Femur (tissue), 1 donor: Measurements from ENCODE around the gene KIF26A.
"Not testable (repeated sequence)": the region's sequence is repeated elsewhere in the genome, so short reads cannot be mapped to it uniquely, and the experiment has no call there.

Experiments used
- DNase-seq: peaks from one replicate; pipeline ENCODE4 v3.0.0-alpha.2; 2017

The KIF26A gene

DNA sequence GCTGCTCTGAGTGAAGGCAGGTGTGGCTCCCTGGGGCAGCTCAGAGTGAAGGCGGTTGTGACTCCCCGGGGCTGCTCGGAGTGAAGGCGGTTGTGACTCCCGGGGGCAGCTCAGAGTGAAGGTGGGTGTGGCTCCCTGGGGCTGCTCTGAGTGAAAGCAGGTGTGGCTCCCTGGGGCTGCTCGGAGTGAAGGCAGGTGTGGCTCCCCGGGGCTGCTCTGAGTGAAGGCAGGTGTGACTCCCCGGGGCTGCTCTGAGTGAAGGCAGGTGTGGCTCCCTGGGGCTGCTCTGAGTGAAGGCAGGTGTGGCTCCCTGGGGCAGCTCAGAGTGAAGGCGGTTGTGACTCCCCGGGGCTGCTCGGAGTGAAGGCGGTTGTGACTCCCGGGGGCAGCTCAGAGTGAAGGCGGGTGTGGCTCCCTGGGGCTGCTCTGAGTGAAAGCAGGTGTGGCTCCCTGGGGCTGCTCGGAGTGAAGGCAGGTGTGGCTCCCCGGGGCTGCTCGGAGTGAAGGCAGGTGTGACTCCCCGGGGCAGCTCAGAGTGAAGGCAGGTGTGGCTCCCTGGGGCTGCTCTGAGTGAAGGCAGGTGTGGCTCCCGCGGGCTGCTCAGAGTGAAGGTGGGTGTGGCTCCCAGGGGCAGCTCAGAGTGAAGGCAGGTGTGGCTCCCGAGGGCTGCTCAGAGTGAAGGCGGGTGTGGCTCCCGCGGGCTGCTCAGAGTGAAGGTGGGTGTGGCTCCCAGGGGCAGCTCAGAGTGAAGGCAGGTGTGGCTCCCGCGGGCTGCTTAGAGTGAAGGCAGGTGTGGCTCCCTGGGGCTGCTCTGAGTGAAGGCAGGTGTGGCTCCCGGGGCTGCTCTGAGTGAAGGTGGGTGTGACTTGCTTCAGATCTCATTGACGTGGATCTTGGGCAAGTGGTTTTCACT lies 87.1 kb downstream of the KIF26A start:
- not testable (repeated sequence) for DNase-seq

DNA sequence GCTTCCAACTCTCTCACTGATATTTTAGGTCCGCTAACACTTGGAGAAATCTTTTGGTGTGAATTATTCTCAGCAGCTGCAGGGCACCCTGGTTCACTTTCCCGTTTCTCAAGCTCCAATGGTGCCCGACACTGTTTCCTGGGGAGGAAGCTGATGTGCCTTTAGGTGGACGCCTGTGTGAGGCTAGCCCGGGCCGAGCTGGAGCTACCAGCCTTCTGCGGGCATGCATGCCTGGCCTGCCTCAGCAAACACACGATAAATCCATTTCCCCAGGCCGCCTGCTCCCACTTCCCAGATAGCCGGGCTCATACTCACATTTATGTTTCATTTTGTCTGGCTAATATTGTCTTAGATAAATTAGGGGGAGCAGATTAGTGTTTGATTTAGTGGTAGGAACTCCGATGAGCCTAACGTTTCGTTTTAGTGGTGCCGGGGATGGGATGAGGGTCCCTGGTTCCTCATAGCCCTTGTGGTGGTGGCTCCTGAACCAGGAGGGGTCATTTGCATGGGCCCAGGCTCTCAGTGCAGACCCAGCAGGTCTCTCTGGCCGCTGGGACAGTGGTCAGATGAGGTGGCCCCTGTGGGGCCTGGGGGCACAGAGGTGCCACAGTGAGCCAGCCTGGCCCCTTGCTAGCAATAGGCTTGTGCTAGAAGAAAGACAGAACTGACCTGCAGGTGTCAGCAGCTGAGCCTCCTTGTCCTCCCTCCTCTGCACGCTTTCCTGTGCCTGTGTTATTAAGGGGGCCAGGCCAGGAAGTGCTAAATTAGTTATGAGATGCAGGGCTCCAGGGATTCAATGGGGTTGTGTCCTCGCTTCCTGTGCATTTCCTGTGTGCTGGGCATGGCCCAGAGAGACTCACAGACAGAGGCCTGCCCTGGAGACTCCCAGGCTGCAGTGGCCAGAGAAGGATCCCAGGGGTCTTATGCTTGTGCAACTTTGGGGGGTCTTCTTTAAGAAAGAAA lies 88.3 kb downstream of the KIF26A start:
- no peak for DNase-seq

GRCh38 chr14:104227806-104228205 lies 89.4 kb downstream of the KIF26A start:
- no peak for DNase-seq

DNA sequence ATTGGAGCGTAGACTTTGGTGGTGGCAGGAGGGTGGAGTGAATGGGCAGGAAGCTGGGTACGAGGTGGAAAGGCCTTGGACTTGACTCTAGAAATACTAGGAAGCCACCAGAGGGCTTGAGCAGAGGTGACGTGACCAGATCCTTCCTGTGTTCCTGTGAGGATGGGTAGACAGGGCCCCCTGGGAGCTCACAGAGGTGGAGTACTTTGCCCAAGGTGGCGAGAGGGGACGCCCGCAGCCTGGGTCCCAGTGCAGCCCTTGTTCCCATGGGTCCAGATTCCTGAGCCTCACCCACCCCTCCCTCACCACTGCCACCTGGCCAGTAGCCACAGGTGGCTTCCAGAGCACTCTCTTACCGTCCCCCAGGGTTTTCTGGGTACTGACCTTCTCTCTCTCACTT lies 89.8 kb downstream of the KIF26A start:
- DNase-seq, result no peak

- DNase-seq, result no peak
Observed at GRCh38 chr14:104228716-104229533, 90.5 kb downstream of the KIF26A start.

DNA sequence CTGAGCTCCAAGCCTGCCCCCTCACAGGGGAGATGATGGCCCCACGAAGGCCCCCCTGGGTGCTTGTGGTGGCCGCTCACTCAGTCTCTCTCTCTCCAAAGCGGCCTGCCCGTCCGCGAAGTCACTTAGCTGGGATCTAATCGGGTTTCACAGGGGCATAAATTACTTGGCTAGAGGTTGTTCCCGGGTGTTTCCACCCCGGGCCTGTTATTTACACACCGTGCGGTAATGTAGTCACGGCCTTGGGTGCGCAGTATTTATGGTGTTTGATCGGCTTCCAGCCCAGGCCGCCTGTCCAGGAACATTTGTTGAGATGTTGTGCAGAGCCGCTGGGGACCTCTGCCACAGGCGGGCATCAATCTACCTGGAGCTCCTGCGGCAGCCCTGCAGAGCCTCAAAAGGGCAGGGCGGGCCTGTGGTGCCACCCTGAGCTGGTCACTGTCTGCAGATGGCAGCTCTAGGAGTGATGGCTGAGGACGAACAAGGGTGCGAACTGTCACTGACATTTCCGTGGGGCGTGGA lies 91.2 kb downstream of the KIF26A start:
- no peak for DNase-seq

GRCh38 chr14:104230119-104230815 lies 91.9 kb downstream of the KIF26A start:
- DNase-seq, result no peak
